CD14-positive monocyte (primary cell): Measurements from ENCODE around the gene SEC24A. TPM values are rescaled to one million over a fixed set of nuclear protein-coding genes. Genes with fewer than 3 reads are reported as not detected.
"Not testable (repeated sequence)": the region's sequence is repeated elsewhere in the genome, so short reads cannot be mapped to it uniquely, and the experiment has no call there.

Source experiments
- DNase-seq, 3 donors: peaks; one replicate each; pipeline ENCODE4 v3.0.0-alpha.2; 2011 to 2022
- H2AFZ ChIP-seq: 2 replicates; pipeline ENCODE4 v1.6.0; 2012; ENCODE audit warnings: mild to moderate bottlenecking, low read depth, low read length, inconsistent platforms; ENCODE audit not compliant: insufficient read depth, poor library complexity, severe bottlenecking
- H3K27ac ChIP-seq, 2 donors: 1 replicate in 1 of 2; 2 replicates in 1 of 2; pipeline ENCODE4 v1.5.1; 2012 to 2013; ENCODE audit warnings: low read length in 2 of 2, control low read depth in 1 of 2, inconsistent platforms in 1 of 2, low read depth in 1 of 2, mild to moderate bottlenecking in 1 of 2
- H3K27me3 ChIP-seq, 2 donors: one replicate each; pipeline versions ENCODE4 v1.6.0 to v1.6.1; 2011 to 2013; ENCODE audit warnings: low read length in 2 of 2; ENCODE audit not compliant: control insufficient read depth in 2 of 2, insufficient read depth in 2 of 2
- H3K36me3 ChIP-seq, 2 donors: replicated peaks in 1 of 2; 1 replicate in 1 of 2; 2 replicates in 1 of 2; pipeline versions ENCODE4 v1.5.1 to v1.6.1; 2012 to 2013; ENCODE audit warnings: low read length in 2 of 2, control low read depth in 1 of 2, inconsistent platforms in 1 of 2, mild to moderate bottlenecking in 1 of 2; ENCODE audit not compliant: insufficient read depth in 2 of 2, control insufficient read depth in 1 of 2
- H3K4me1 ChIP-seq, 2 donors: 1 replicate in 1 of 2; 2 replicates in 1 of 2; pipeline versions ENCODE4 v1.5.1 to v1.6.1; 2012 to 2013; ENCODE audit warnings: low read length in 2 of 2, control low read depth in 1 of 2, inconsistent platforms in 1 of 2, mild to moderate bottlenecking in 1 of 2, moderate library complexity in 1 of 2; ENCODE audit not compliant: insufficient read depth in 2 of 2, control insufficient read depth in 1 of 2
- H3K4me2 ChIP-seq: replicated peaks from 2 replicates; pipeline ENCODE3; 2012; ENCODE audit warnings: low read length, moderate library complexity, mild to moderate bottlenecking; ENCODE audit not compliant: poor library complexity, severe bottlenecking; ENCODE audit errors: extremely low read depth
- H3K4me3 ChIP-seq, 3 experiments: fragments of 200-600 bp in 1 of 3; sonication (generic) in 1 of 3; replicated peaks in 1 of 3; 1 replicate in 2 of 3; 2 replicates in 1 of 3; pipeline ENCODE4 v1.5.1; 2011 to 2013; ENCODE audit warnings: low read length in 3 of 3, mild to moderate bottlenecking in 3 of 3, control low read depth in 2 of 3, low read depth in 2 of 3, inconsistent platforms in 1 of 3, moderate library complexity in 1 of 3
- H3K79me2 ChIP-seq: 2 replicates; pipeline ENCODE4 v1.6.0; 2012; ENCODE audit warnings: mild to moderate bottlenecking, control low read depth, inconsistent platforms, low read length, moderate library complexity; ENCODE audit not compliant: insufficient read depth
- H3K9ac ChIP-seq: 2 replicates; pipeline ENCODE4 v1.6.0; 2017; ENCODE audit warnings: low read length, mild to moderate bottlenecking; ENCODE audit not compliant: insufficient read depth, poor library complexity, severe bottlenecking
- H3K9me3 ChIP-seq, 2 donors: replicated peaks in 1 of 2; 1 replicate in 1 of 2; 2 replicates in 1 of 2; pipeline versions ENCODE4 v1.5.1 to v1.6.1; 2012 to 2013; ENCODE audit warnings: low read length in 2 of 2, control low read depth in 1 of 2; ENCODE audit not compliant: control insufficient read depth in 1 of 2, insufficient read depth in 1 of 2
- H4K20me1 ChIP-seq: 2 replicates; pipeline ENCODE4 v1.6.0; 2012; ENCODE audit warnings: mild to moderate bottlenecking, low read length, control low read depth, moderate library complexity; ENCODE audit not compliant: insufficient read depth
- H3K27ac Mint-ChIP-seq, 7 donors: one replicate each; pipeline ENCODE4 v1.8.0; 2020; ENCODE audit warnings: mild to moderate bottlenecking in 7 of 7, mixed read lengths in 7 of 7, moderate library complexity in 6 of 7, inconsistent platforms in 2 of 7
- H3K27me3 Mint-ChIP-seq, 3 donors: one replicate each; pipeline ENCODE4 v1.8.0; 2021 to 2022; ENCODE audit warnings: low read depth in 3 of 3, mild to moderate bottlenecking in 3 of 3, mixed read lengths in 3 of 3, moderate library complexity in 3 of 3, inconsistent platforms in 1 of 3
- H3K36me3 Mint-ChIP-seq, 2 donors: one replicate each; pipeline ENCODE4 v1.8.0; 2020; ENCODE audit warnings: mixed read lengths in 2 of 2, inconsistent platforms in 1 of 2, mild to moderate bottlenecking in 1 of 2
- H3K4me1 Mint-ChIP-seq: one replicate; pipeline ENCODE4 v1.8.0; 2020; ENCODE audit warnings: mild to moderate bottlenecking, mixed read lengths
- H3K4me3 Mint-ChIP-seq, 2 donors: one replicate each; pipeline ENCODE4 v1.8.0; 2020; ENCODE audit warnings: mild to moderate bottlenecking in 2 of 2, mixed read lengths in 2 of 2, moderate library complexity in 1 of 2
- H3K9me3 Mint-ChIP-seq, 7 donors: one replicate each; pipeline ENCODE4 v1.8.0; 2020 to 2022; ENCODE audit warnings: mixed read lengths in 7 of 7, mild to moderate bottlenecking in 6 of 7, moderate library complexity in 6 of 7, inconsistent platforms in 2 of 7
- WGBS: methylation state at CpG from one replicate; pipeline ENCODE4 v1.1.5; 2013; ENCODE audit warnings: missing lambda C conversion rate; ENCODE audit not compliant: insufficient coverage; 5-methylcytosine and 5-hydroxymethylcytosine counted together
- intact Hi-C, 2 donors: fragments of 100-400 bp; cut with micrococcal nuclease; formaldehyde crosslinking; loops; one replicate each; pipeline versions ENCODE4 v1.15.0 to v1.15.1; 2023
- polyA plus RNA-seq, 3 donors: library from polyadenylated mRNA; depleted of rRNA in 1 of 3; unstranded in 2 of 3; stranded (reverse) in 1 of 3; fragments of 300-500 nt in 2 of 3; fragments of >200 nt in 1 of 3; fragmentation: Illumina TruSeq in 2 of 3; gene quantifications; 1 replicate in 2 of 3; 2 replicates in 1 of 3; pipeline ENCODE4 v1.2.3, GENCODE V29; 2012 to 2021
- TF ChIP-seq, protein P1 (sequence below): fragments of 200-600 bp; IDR thresholded peaks from one replicate; pipeline ENCODE4 v1.8.0; 2022; ENCODE audit warnings: antibody characterized with exemption, mild to moderate bottlenecking

The SEC24A gene
- polyA plus RNA-seq, 3 donors = 4.9 to 8.5 (median 7.7) TPM

DNA sequence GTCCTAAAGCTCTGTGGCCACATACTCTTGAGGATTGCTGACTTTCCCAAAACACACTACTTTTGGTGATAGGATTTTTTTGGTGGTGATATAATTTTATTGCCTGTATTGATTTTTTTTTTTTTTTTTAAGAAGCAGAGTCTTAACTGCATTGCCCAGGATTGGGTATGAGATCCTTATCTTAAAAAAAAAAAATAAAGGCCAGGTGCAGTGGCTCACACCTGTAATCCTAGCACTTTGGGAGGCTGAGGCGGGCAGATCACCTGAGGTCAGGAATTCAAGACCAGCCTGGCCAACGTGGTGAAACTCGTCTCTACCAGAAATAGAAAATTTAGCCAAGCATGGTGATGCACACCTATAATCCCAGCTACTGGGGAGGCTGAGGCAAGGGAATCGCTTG, 28.8 kb downstream of the SEC24A start:
- H3K4me3 ChIP-seq, H3K9ac ChIP-seq, H2AFZ ChIP-seq, H4K20me1 ChIP-seq, H3K9me3 ChIP-seq, H3K4me1 ChIP-seq, H3K27ac ChIP-seq, H3K27me3 Mint-ChIP-seq, intact Hi-C loops, H3K79me2 ChIP-seq, H3K4me1 Mint-ChIP-seq, H3K4me2 ChIP-seq, H3K27ac Mint-ChIP-seq, H3K9me3 Mint-ChIP-seq, H3K4me3 Mint-ChIP-seq, H3K27me3 ChIP-seq, DNase-seq: not testable (repeated sequence)
- 100% methylated on average over 1 of the region's 4 CpGs for WGBS
- peaks cover 57 to 93% of the 10 kb centered on the region in 2 donors for H3K36me3 Mint-ChIP-seq
- H3K36me3 ChIP-seq = peaks cover 91 to 97% of the 10 kb centered on the region in 2 donors

DNA sequence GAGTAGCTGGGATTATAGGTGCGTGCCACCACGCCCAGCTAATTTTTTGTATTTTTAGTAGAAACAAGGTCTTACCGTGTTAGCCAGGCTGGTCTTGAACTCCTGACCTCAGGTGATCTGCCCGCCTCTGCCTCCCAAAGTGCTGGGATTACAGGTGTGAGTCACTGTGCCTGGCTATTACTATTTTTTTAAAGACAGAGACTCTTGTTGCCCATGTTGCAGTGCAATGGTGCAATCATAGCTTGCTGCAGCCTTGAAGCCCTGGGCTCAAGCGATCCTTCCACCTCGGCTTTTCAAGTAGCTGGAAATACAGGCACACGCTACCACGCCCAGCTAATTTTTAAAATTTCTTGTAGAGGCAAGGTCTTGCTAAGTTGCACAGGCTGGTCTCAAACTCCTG, 41.6 kb downstream of the SEC24A start:
- H3K27ac Mint-ChIP-seq, H3K9ac ChIP-seq, H3K27me3 Mint-ChIP-seq, H3K4me3 Mint-ChIP-seq, H3K27ac ChIP-seq, H3K4me1 ChIP-seq, H3K4me1 Mint-ChIP-seq, H3K27me3 ChIP-seq, DNase-seq, H4K20me1 ChIP-seq, H3K79me2 ChIP-seq, H3K9me3 ChIP-seq, H2AFZ ChIP-seq, H3K4me3 ChIP-seq, H3K4me2 ChIP-seq, H3K9me3 Mint-ChIP-seq: not testable (repeated sequence)
- H3K36me3 Mint-ChIP-seq = peaks cover 71 to 97% of the 10 kb centered on the region in 2 donors
- WGBS = 100% methylated on average over 6 of the region's 8 CpGs
- intact Hi-C loops = loop anchor here in 1 of 2 donors (10.0 kb wide), 1 partner anchor 75 kb away; no protein-coding TSS in a partner anchor
- H3K36me3 ChIP-seq = peaks cover 76 to 96% of the 10 kb centered on the region in 2 donors

DNA sequence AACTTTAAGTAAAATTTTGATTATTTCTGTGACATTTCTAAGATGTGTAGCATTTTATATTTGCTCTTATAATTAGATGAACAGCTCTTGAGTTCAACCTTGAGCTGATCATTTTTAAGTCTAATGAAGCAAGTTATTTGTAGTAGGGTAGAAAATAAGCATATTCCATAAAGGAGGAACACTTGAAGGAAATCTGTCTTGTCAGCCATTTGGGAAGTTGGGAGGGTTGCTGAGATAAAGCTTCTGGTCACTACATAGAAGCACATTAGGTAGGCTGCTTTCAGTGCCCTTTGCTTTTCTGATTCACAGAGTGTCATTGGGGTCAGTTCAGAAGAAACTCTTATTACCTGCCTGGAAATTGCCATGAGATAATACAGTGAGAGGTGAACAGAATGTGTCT, 44.1 kb downstream of the SEC24A start:
- Histone ChIP-seq H3K36me3 (peaks cover 79 to 85% of the 10 kb centered on the region in 2 donors), H3K27me3 (no peaks in the 10 kb centered on the region), H2AFZ (no peak overlapping the region), H3K4me1 (no peaks in the 10 kb centered on the region), H3K4me2 (no peak overlapping the region), H3K4me3 (no peak overlapping the region), H3K79me2 (no peaks in the 10 kb centered on the region), H3K9me3 (no peaks in the 10 kb centered on the region), H3K9ac (no peak overlapping the region), H3K27ac (no peak overlapping the region), H4K20me1 (no peaks in the 10 kb centered on the region)
- TF ChIP-seq, protein P1, sequence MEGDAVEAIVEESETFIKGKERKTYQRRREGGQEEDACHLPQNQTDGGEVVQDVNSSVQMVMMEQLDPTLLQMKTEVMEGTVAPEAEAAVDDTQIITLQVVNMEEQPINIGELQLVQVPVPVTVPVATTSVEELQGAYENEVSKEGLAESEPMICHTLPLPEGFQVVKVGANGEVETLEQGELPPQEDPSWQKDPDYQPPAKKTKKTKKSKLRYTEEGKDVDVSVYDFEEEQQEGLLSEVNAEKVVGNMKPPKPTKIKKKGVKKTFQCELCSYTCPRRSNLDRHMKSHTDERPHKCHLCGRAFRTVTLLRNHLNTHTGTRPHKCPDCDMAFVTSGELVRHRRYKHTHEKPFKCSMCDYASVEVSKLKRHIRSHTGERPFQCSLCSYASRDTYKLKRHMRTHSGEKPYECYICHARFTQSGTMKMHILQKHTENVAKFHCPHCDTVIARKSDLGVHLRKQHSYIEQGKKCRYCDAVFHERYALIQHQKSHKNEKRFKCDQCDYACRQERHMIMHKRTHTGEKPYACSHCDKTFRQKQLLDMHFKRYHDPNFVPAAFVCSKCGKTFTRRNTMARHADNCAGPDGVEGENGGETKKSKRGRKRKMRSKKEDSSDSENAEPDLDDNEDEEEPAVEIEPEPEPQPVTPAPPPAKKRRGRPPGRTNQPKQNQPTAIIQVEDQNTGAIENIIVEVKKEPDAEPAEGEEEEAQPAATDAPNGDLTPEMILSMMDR = no peak
- no peak for DNase-seq
- H3K36me3 Mint-ChIP-seq = peaks cover 61 to 88% of the 10 kb centered on the region in 2 donors
- H3K4me1 Mint-ChIP-seq = no peaks in the 10 kb centered on the region
- H3K9me3 Mint-ChIP-seq = no peaks in the 10 kb centered on the region
- no peak overlapping the region for H3K27ac Mint-ChIP-seq
- no peaks in the 10 kb centered on the region for H3K27me3 Mint-ChIP-seq
- intact Hi-C loops = loop anchor here in 1 of 2 donors (10.0 kb wide), 1 partner anchor 78 kb away; no protein-coding TSS in a partner anchor
- H3K4me3 Mint-ChIP-seq = no peak overlapping the region
